DND-41 (cell line): Measurements from ENCODE around the gene PWWP2B.

ENCODE experiments used
- EZH2 ChIP-seq: IDR thresholded peaks from 3 replicates; pipeline ENCODE4 v1.6.1; 2012; ENCODE audit warnings: borderline replicate concordance, low read depth, mild to moderate bottlenecking, moderate library complexity, low read length, inconsistent platforms; ENCODE audit not compliant: severe bottlenecking
- TF ChIP-seq, protein P1 (sequence below): IDR thresholded peaks from 2 replicates; pipeline ENCODE4 v1.5.1; 2012; ENCODE audit warnings: borderline replicate concordance, low read length, moderate library complexity, mild to moderate bottlenecking; ENCODE audit not compliant: poor library complexity, severe bottlenecking; ENCODE audit errors: extremely low read depth

DNA sequence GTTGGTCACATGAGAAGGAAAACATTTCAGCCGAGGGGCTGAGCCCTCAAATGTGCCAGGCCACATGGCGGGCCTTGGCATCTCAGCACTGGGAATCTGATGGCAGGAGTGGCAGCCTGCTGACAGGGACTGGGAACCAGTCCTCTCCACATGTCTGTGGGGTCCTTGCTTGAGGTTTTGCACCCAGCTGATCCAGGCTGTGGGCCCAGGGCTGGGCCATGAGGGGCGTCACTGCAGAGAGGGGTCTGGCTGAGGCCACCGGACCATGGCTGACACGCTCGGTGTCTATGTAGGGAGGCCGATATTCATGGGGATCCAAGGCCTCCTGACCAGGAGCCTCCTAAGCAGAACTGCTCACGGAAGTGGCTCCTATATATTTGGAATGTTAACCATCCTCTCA is 31.0 kb upstream of the PWWP2B start:
- TF ChIP-seq, protein P1, sequence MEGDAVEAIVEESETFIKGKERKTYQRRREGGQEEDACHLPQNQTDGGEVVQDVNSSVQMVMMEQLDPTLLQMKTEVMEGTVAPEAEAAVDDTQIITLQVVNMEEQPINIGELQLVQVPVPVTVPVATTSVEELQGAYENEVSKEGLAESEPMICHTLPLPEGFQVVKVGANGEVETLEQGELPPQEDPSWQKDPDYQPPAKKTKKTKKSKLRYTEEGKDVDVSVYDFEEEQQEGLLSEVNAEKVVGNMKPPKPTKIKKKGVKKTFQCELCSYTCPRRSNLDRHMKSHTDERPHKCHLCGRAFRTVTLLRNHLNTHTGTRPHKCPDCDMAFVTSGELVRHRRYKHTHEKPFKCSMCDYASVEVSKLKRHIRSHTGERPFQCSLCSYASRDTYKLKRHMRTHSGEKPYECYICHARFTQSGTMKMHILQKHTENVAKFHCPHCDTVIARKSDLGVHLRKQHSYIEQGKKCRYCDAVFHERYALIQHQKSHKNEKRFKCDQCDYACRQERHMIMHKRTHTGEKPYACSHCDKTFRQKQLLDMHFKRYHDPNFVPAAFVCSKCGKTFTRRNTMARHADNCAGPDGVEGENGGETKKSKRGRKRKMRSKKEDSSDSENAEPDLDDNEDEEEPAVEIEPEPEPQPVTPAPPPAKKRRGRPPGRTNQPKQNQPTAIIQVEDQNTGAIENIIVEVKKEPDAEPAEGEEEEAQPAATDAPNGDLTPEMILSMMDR, result no peak
- no peak for TF ChIP-seq EZH2
